A549 (cell line): ENCODE measurements around the gene PRDM10. TPM values are rescaled to one million over a fixed set of nuclear protein-coding genes. Genes with fewer than 3 reads are reported as not detected.

Experiments
- ATAC-seq, 2 experiments: fragments of 200-7000 bp in 1 of 2; fragments of >200 bp in 1 of 2; cut with Nextera tagmentation in 1 of 2; cut with Tn5 transposase in 1 of 2; 3 replicates each; pipeline versions ENCODE4 v1.8.0 to v1.9.1; 2018 to 2020; ENCODE audit warnings: mild to moderate bottlenecking in 1 of 2, moderate library complexity in 1 of 2
- CTCF ChIA-PET: fragments of 300-600 bp; sonication (Branson Sonifier 250); formaldehyde crosslinking; extraction: SDS; loops from one replicate; lab custom pipeline; 2021; ENCODE audit warnings: antibody characterized with exemption, inconsistent platforms; lab: Yijun Ruan, JAX
- POLR2A ChIA-PET: fragments of 350-600 bp; formaldehyde crosslinking; extraction: SDS; loops from one replicate; lab custom pipeline; 2021; ENCODE audit warnings: antibody characterized with exemption, inconsistent platforms; lab: Yijun Ruan, JAX
- DNase-seq, 2 experiments: peaks; one replicate each; pipeline versions ENCODE4 v3.0.0 to v3.0.0-alpha.2; 2011 to 2016; ENCODE audit warnings: low read depth in 1 of 2, low spot score in 1 of 2
- FAIRE-seq: peaks from 2 replicates; lab custom pipeline; 2011; peaks lifted over from hg19 to GRCh38; lab: Jason Lieb, UNC
- H3K27ac ChIP-seq, 2 experiments: fragments of >200 bp; sonication (Bioruptor Twin); formaldehyde crosslinking; 3 replicates each; pipeline ENCODE4 v1.5.1; 2016 to 2017
- H3K4me1 ChIP-seq: fragments of >200 bp; sonication (Bioruptor Twin); formaldehyde crosslinking; 3 replicates; pipeline ENCODE4 v1.6.1; 2016
- H3K4me2 ChIP-seq: fragments of >200 bp; sonication (Bioruptor Twin); formaldehyde crosslinking; 3 replicates; pipeline ENCODE4 v1.6.1; 2016
- H3K4me3 ChIP-seq: fragments of >200 bp; sonication (Bioruptor Twin); formaldehyde crosslinking; 3 replicates; pipeline ENCODE4 v1.5.1; 2016
- H3K9me3 ChIP-seq: fragments of >200 bp; sonication (Bioruptor Twin); formaldehyde crosslinking; 3 replicates; pipeline ENCODE4 v1.6.1; 2016
- BHLHE40 ChIP-seq: IDR thresholded peaks from 2 replicates; pipeline ENCODE4 v1.6.1; 2012; ENCODE audit warnings: low read depth, low read length, inconsistent platforms
- CBX8 ChIP-seq: fragments of 200-600 bp; sonication (generic); IDR thresholded peaks from 2 replicates; pipeline ENCODE4 v1.6.1; 2016
- EHF ChIP-seq: fragments of 250-450 bp; sonication (Bioruptor Pico); IDR thresholded peaks from 2 replicates; pipeline ENCODE4 v1.5.0; 2020; ENCODE audit warnings: mild to moderate bottlenecking
- EHMT2 ChIP-seq: fragments of 200-600 bp; sonication (generic); IDR thresholded peaks from 2 replicates; pipeline ENCODE4 v1.6.1; 2016; ENCODE audit warnings: antibody characterized with exemption, low read depth, mild to moderate bottlenecking, moderate library complexity
- GATA3 ChIP-seq: IDR thresholded peaks from 2 replicates; pipeline ENCODE4 v1.6.1; 2012; ENCODE audit warnings: borderline replicate concordance
- HDAC2 ChIP-seq: fragments of 200-600 bp; sonication (generic); IDR thresholded peaks from 2 replicates; pipeline ENCODE4 v1.6.1; 2016
- HEYL ChIP-seq: fragments of 250-450 bp; sonication (Bioruptor Pico); IDR thresholded peaks from 2 replicates; pipeline ENCODE4 v1.8.0; 2021; ENCODE audit warnings: mild to moderate bottlenecking, moderate library complexity
- HOXA7 ChIP-seq: fragments of 250-450 bp; sonication (Bioruptor Pico); IDR thresholded peaks from 2 replicates; pipeline ENCODE4 v1.5.0; 2020; ENCODE audit warnings: mild to moderate bottlenecking, moderate library complexity
- HOXB13 ChIP-seq: fragments of 250-450 bp; sonication (Bioruptor Pico); IDR thresholded peaks from 2 replicates; pipeline ENCODE4 v1.5.0; 2020; ENCODE audit warnings: low read depth, mild to moderate bottlenecking, moderate library complexity
- JUNB ChIP-seq: fragments of >200 bp; sonication (Bioruptor Twin); formaldehyde crosslinking; IDR thresholded peaks from 2 replicates; pipeline ENCODE4 v1.6.1; 2016
- KDM1A ChIP-seq: fragments of 200-600 bp; sonication (generic); IDR thresholded peaks from 2 replicates; pipeline ENCODE4 v1.6.1; 2016; ENCODE audit warnings: low read depth, mild to moderate bottlenecking
- KDM5A ChIP-seq: fragments of 200-600 bp; sonication (generic); IDR thresholded peaks from 2 replicates; pipeline ENCODE4 v1.6.1; 2016; ENCODE audit warnings: antibody characterized with exemption, mild to moderate bottlenecking
- MYC ChIP-seq: IDR thresholded peaks from 2 replicates; pipeline ENCODE4 v1.6.1; 2012; ENCODE audit warnings: mild to moderate bottlenecking, inconsistent platforms, low read length, improper control_type of control experiment, borderline replicate concordance
- NFE2L2 ChIP-seq: fragments of 150-350 bp; conservative IDR thresholded peaks from 2 replicates; pipeline ENCODE4 v1.6.1; 2014; ENCODE audit warnings: low read length
- PBX3 ChIP-seq: IDR thresholded peaks from 2 replicates; pipeline ENCODE4 v1.6.1; 2012
- POLR2A ChIP-seq: IDR thresholded peaks from 2 replicates; pipeline ENCODE4 v1.6.1; 2012; ENCODE audit warnings: mild to moderate bottlenecking, low read length
- RAD21 ChIP-seq, 2 experiments: fragments of >200 bp in 1 of 2; sonication (Bioruptor Twin) in 1 of 2; formaldehyde crosslinking in 1 of 2; IDR thresholded peaks in 1 of 2; conservative IDR thresholded peaks in 1 of 2; 2 replicates in 1 of 2; 3 replicates in 1 of 2; pipeline ENCODE4 v1.6.1; 2012 to 2018; ENCODE audit warnings: inconsistent platforms in 1 of 2
- RARB ChIP-seq: fragments of 250-450 bp; sonication (Bioruptor Pico); IDR thresholded peaks from 2 replicates; pipeline ENCODE4 v1.8.0; 2021; ENCODE audit warnings: mild to moderate bottlenecking, moderate library complexity
- SMC3 ChIP-seq: fragments of >200 bp; sonication (Bioruptor Twin); formaldehyde crosslinking; IDR thresholded peaks from 3 replicates; pipeline ENCODE4 v1.6.1; 2018; ENCODE audit warnings: inconsistent platforms
- TFCP2L1 ChIP-seq: fragments of 250-450 bp; sonication (Bioruptor Pico); IDR thresholded peaks from 2 replicates; pipeline ENCODE4 v1.5.0; 2021; ENCODE audit warnings: mild to moderate bottlenecking
- ZFP36 ChIP-seq: fragments of 450-650 bp; IDR thresholded peaks from 2 replicates; pipeline ENCODE4 v1.6.1; 2014; ENCODE audit warnings: borderline replicate concordance; ENCODE audit not compliant: partially characterized antibody
- ZNF302 ChIP-seq: fragments of 250-450 bp; sonication (Bioruptor Pico); IDR thresholded peaks from 2 replicates; pipeline ENCODE4 v1.9.0; 2021; ENCODE audit warnings: inconsistent platforms, mild to moderate bottlenecking, moderate library complexity
- WGBS: methylation state at CpG from one replicate; pipeline ENCODE4 v1.1.6; 2017; ENCODE audit errors: missing lambda C conversion rate; 5-methylcytosine and 5-hydroxymethylcytosine counted together
- polyA plus RNA-seq, 4 experiments: library from polyadenylated mRNA; depleted of rRNA in 3 of 4; stranded (reverse); fragments of >200 nt; fragmentation: RNase III in 1 of 4; extraction: RNeasy Plus Mini Kit Qiagen cat#74134 plus additional on column Dnase treatment in 1 of 4; gene quantifications; 2 replicates in 3 of 4; 3 replicates in 1 of 4; pipeline ENCODE4 v1.2.3, GENCODE V29; 2011 to 2017
- TF ChIP-seq, protein P1 (sequence below): IDR thresholded peaks from 2 replicates; pipeline ENCODE4 v1.6.1; 2012; ENCODE audit warnings: low read depth, borderline replicate concordance
- TF ChIP-seq, protein P2 (sequence below): fragments of >200 bp; sonication (Bioruptor Twin); formaldehyde crosslinking; IDR thresholded peaks from 3 replicates; pipeline ENCODE4 v1.6.1; 2016
- TF ChIP-seq, protein P3 (sequence below): IDR thresholded peaks from 2 replicates; pipeline ENCODE4 v1.6.1; 2012

Gene PRDM10
- polyA plus RNA-seq, 2 of the 4 experiments (the other 2 are of a cell fraction), result 3.1 to 4.0 TPM

GRCh38 chr11:130050257-130050656, 47.6 kb upstream of the PRDM10 start:
- WGBS, result 76% methylated on average over 2 of the region's 2 CpGs
- Histone ChIP-seq H3K4me1 (no peaks in the 10 kb centered on the region), H3K4me3 (no peak overlapping the region), H3K27ac (no peak overlapping the region), H3K9me3 (no peaks in the 10 kb centered on the region; the same call in 2 of the 3 replicates), H3K4me2 (no peak overlapping the region)
- no peak for ATAC-seq
- no peak for DNase-seq
- TF ChIP-seq, protein P1, sequence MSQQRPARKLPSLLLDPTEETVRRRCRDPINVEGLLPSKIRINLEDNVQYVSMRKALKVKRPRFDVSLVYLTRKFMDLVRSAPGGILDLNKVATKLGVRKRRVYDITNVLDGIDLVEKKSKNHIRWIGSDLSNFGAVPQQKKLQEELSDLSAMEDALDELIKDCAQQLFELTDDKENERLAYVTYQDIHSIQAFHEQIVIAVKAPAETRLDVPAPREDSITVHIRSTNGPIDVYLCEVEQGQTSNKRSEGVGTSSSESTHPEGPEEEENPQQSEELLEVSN, result no peak
- TF ChIP-seq SMC3 (no peak), HOXA7 (CRISPR knock-in tag) (no peak), MYC (no peak), ZFP36 (no peak), RAD21 (conservative IDR thresholded peaks at IDR 0.05 in 1 of 2, IDR thresholded peaks at IDR 0.05 in 1 of 2) (no peak)
- POLR2A ChIA-PET, result interaction anchor here (0.5 kb wide), 1 partner anchor 16 kb away, joined by 5 read pairs; no protein-coding TSS in a partner anchor
- CTCF ChIA-PET, result interaction anchor here (0.6 to 0.9 kb wide), 3 partner anchors 10 to 81 kb away, joined by 3 read pairs; no protein-coding TSS in a partner anchor
- FAIRE-seq, result no peak

- POLR2A ChIA-PET, result interaction anchor here (0.6 kb wide), 1 partner anchor 21 kb away, joined by 3 read pairs; no protein-coding TSS in a partner anchor
- DNase-seq (no peak), ATAC-seq (no peak), FAIRE-seq (no peak)
- no peak overlapping the region for H3K27ac ChIP-seq
- no peak overlapping the region for H3K4me2 ChIP-seq
- no peaks in the 10 kb centered on the region for H3K4me1 ChIP-seq
- H3K4me3 ChIP-seq, result no peak overlapping the region
- H3K9me3 ChIP-seq, result no peaks in the 10 kb centered on the region; the same call in 2 of the 3 replicates
- CTCF ChIA-PET, result interaction anchor here (0.9 to 1.0 kb wide), 3 partner anchors 9 to 119 kb away, joined by 3 read pairs; no protein-coding TSS in a partner anchor
- no peak for TF ChIP-seq ZNF302
- no peak for TF ChIP-seq HOXB13
- no peak for TF ChIP-seq KDM5A
- no peak for TF ChIP-seq EHMT2
- no peak for TF ChIP-seq RARB (CRISPR knock-in tag)
- TF ChIP-seq, protein P2, sequence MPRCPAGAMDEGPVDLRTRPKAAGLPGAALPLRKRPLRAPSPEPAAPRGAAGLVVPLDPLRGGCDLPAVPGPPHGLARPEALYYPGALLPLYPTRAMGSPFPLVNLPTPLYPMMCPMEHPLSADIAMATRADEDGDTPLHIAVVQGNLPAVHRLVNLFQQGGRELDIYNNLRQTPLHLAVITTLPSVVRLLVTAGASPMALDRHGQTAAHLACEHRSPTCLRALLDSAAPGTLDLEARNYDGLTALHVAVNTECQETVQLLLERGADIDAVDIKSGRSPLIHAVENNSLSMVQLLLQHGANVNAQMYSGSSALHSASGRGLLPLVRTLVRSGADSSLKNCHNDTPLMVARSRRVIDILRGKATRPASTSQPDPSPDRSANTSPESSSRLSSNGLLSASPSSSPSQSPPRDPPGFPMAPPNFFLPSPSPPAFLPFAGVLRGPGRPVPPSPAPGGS, result no peak
- TF ChIP-seq GATA3, result no peak
- 89% methylated on average over 1 of the region's 1 CpG for WGBS
Measured at GRCh38 chr11:130049328-130049771, 46.7 kb upstream of the PRDM10 start.

GRCh38 chr11:130047141-130047540, 44.5 kb upstream of the PRDM10 start:
- DNase-seq, result no peak
- H3K4me3 ChIP-seq, result no peak overlapping the region
- H3K27ac ChIP-seq, result no peak overlapping the region
- POLR2A ChIA-PET, result no interaction called here
- no peak for FAIRE-seq
- no peak for ATAC-seq
- CTCF ChIA-PET, result interaction anchor here (1.2 kb wide), 1 partner anchor 9 kb away, joined by 4 read pairs; no protein-coding TSS in a partner anchor
- WGBS, result 64% methylated on average over 1 of the region's 1 CpG
- TF ChIP-seq HDAC2, result no peak
- TF ChIP-seq POLR2A, result no peak
- no peak for TF ChIP-seq BHLHE40
- no peak for TF ChIP-seq JUNB
- no peak for TF ChIP-seq EHMT2
- TF ChIP-seq PBX3, result no peak
- TF ChIP-seq KDM1A, result no peak
- TF ChIP-seq, protein P3, sequence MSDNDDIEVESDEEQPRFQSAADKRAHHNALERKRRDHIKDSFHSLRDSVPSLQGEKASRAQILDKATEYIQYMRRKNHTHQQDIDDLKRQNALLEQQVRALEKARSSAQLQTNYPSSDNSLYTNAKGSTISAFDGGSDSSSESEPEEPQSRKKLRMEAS, result no peak
- TF ChIP-seq EHF (CRISPR knock-in tag), result no peak
- no peak for TF ChIP-seq TFCP2L1 (CRISPR knock-in tag)
- TF ChIP-seq GATA3, result no peak
- no peak for TF ChIP-seq SMC3
- TF ChIP-seq NFE2L2, result no peak
- TF ChIP-seq CBX8, result no peak
- no peak for TF ChIP-seq HEYL
- no peak overlapping the region for H3K4me2 ChIP-seq
- H3K9me3 ChIP-seq, result no peaks in the 10 kb centered on the region
- peaks cover 5% of the 10 kb centered on the region; the same call in 2 of the 3 replicates for H3K4me1 ChIP-seq
